Stimulated activated memory B cell treated with anti-CD40 and anti-IgM and Interleukin-4, amounts not matched to agents 10 μg/mL and 1 μg/mL and 100 μg/mL, for 72 hours (primary cell): ENCODE results near the gene SIRT4.
A peak's percentile ranks its signal among the peaks of the same experiment; 100 is the strongest.
"Not testable (repeated sequence)": the region's sequence is repeated elsewhere in the genome, so short reads cannot be mapped to it uniquely, and the experiment has no call there.

Source experiments
- ATAC-seq: fragments of 150-1000 bp; cut with Tn5 transposase; 2 replicates; pipeline ENCODE4 v1.10.0; 2021
- H3K27ac Mint-ChIP-seq: one replicate; pipeline ENCODE4 v1.8.0; 2022; ENCODE audit warnings: mild to moderate bottlenecking, mixed read lengths
- H3K27me3 Mint-ChIP-seq: one replicate; pipeline ENCODE4 v1.8.0; 2022; ENCODE audit warnings: mixed read lengths
- H3K36me3 Mint-ChIP-seq: one replicate; pipeline ENCODE4 v1.8.0; 2022; ENCODE audit warnings: mixed read lengths
- H3K4me1 Mint-ChIP-seq: one replicate; pipeline ENCODE4 v1.8.0; 2022; ENCODE audit warnings: mixed read lengths
- H3K4me3 Mint-ChIP-seq: one replicate; pipeline ENCODE4 v1.8.0; 2022; ENCODE audit warnings: mild to moderate bottlenecking, moderate library complexity, mixed read lengths
- H3K9me3 Mint-ChIP-seq: one replicate; pipeline ENCODE4 v1.8.0; 2022; ENCODE audit warnings: mixed read lengths

The SIRT4 gene, protein sequence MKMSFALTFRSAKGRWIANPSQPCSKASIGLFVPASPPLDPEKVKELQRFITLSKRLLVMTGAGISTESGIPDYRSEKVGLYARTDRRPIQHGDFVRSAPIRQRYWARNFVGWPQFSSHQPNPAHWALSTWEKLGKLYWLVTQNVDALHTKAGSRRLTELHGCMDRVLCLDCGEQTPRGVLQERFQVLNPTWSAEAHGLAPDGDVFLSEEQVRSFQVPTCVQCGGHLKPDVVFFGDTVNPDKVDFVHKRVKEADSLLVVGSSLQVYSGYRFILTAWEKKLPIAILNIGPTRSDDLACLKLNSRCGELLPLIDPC

DNA sequence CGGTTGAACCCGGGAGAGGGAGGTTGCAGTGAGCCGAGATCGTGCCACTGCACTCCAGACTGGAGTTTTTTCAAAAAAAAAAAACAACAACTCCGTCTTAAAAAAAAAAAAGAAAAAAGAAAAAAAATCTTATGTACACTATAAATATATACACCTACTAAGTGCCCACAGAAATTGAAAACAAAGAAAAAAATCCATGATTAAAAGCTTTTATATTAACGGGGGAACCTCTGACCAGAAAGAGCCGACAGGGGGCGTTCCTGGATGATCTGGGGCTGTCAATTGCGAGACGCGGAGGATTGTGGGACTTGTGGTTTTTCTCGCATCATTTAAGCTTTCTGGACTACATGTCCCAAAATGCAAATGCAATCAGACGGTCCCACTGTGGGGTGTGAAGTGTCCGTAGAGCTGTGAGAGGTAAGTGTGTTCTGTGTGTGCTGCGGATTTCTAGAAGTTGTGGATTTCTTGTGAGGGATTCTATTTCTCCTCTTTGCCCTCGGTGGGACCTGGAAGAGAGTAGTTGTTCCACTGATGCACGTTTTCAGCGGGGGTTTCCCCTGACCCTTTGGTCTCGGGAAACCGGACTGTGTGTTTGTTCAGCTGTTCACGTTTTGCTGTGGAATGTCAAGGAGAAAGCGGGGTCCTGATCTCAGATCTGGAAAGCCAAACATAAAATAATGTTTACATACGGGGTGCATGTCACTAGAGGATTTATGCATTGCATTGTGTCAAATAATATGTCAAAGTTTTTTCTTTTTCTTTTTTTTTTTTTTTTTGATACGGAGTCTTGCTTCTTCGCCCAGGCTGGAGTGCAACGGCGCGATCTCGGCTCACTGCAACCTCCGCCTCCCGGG lies at the start of gene SIRT4:
SIRT4 (plus strand) TSS at position 360 of the 854 bp plus-strand sequence. CDS start 1,241 bp downstream, outside the sequence.
- Mint-ChIP-seq H3K27me3 (no peaks in the 10 kb centered on the region), H3K36me3 (no peaks in the 10 kb centered on the region), H3K4me3 (peak within 1 kb of the TSS; percentile 86), H3K9me3 (no peaks in the 10 kb centered on the region), H3K27ac (peak within 1 kb of the TSS; percentile 76), H3K4me1 (peaks cover 11% of the 10 kb centered on the region)
- peak; percentile 100 for ATAC-seq

DNA sequence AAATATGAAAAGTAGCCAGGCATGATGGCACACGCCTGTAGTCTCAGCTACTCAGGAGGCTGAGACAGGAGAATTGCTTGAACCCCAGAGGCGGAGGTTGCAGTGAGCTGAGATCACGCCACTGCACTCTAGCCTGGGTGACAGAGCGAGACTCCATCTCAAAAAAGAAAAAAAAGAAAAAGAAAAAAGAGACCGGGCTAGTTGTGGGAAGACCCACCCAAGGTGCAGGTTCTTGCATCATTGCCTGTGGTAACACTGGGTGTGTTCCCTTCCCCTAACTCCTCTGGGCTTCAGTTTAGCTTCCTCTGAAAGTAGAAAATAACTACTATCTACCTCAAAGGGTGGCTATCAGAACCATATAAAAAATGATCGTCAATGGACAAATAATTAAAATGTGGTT lies 48.8 kb upstream of the SIRT4 start:
- Mint-ChIP-seq H3K4me1 (peaks cover 42% of the 10 kb centered on the region), H3K4me3 (peak overlapping the region; percentile 58), H3K27me3 (peaks cover 77% of the 10 kb centered on the region)
- not testable (repeated sequence) for H3K27ac Mint-ChIP-seq, H3K36me3 Mint-ChIP-seq, H3K9me3 Mint-ChIP-seq
- ATAC-seq, result peak; percentile 49

DNA sequence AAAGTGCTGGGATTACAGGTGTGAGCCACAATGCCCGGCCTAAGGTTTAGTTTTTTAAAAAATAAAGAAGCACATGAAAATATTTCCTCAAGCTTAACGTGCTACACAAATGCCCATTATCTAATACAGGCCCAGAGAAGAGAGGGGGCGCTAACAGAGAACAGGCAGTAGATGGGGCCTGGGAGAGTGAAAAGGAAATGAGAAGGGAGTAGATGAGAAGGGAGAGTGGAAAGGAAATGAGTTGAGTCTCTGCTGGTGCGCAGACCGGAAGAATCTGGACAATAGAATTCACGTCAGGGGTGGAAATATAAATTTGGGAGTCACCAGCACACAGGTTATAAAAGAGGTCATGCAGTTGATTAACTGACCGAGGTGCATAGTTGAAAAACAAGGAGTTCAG lies 47.3 kb upstream of the SIRT4 start:
- no peaks in the 10 kb centered on the region for H3K9me3 Mint-ChIP-seq
- no peak overlapping the region for H3K4me3 Mint-ChIP-seq
- H3K27me3 Mint-ChIP-seq, result peaks cover 65% of the 10 kb centered on the region
- no peaks in the 10 kb centered on the region for H3K36me3 Mint-ChIP-seq
- ATAC-seq, result no peak
- peaks cover 33% of the 10 kb centered on the region for H3K4me1 Mint-ChIP-seq
- no peak overlapping the region for H3K27ac Mint-ChIP-seq

DNA sequence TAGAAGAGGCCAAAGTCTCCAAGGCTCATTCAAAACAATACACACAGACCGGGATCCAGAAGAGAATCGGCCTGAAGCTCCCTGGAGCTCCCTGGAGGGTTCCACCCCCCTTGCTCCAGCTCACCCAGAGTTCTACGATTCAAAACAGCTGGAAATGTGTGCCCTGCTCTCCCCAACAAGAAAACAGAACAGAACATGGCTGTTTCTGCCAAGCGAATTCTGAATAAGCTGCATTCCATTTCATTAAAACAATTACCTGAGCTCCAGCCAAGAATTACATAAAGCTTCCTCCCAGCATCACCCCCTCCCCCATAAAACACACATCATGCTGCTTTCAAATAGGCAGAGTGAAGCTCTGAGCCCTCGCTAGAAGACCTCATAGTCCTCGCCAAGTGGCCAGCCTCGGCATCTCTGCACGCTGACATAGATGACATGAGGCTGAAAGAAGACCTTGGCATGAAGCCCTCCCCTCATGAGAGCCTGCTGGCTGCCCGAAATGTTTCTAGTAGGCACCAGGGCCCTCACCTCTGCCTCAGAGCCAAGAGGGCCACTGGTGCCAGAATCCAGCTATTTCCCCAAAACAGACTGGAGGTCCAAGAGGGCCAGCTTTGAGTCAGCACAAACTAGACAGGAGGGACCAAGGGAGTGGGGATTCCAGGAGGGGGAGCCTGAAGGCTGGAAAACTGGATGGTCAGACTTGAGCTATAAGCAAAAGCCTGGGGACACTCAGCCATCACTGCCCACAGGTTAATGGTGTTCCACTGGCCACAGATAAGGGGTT lies 44.9 kb upstream of the SIRT4 start:
- no peak overlapping the region for H3K4me3 Mint-ChIP-seq
- ATAC-seq, result no peak
- H3K27ac Mint-ChIP-seq, result no peak overlapping the region
- peaks cover 14% of the 10 kb centered on the region for H3K4me1 Mint-ChIP-seq
- H3K36me3 Mint-ChIP-seq, result no peaks in the 10 kb centered on the region
- H3K27me3 Mint-ChIP-seq, result peaks cover 63% of the 10 kb centered on the region
- no peaks in the 10 kb centered on the region for H3K9me3 Mint-ChIP-seq

DNA sequence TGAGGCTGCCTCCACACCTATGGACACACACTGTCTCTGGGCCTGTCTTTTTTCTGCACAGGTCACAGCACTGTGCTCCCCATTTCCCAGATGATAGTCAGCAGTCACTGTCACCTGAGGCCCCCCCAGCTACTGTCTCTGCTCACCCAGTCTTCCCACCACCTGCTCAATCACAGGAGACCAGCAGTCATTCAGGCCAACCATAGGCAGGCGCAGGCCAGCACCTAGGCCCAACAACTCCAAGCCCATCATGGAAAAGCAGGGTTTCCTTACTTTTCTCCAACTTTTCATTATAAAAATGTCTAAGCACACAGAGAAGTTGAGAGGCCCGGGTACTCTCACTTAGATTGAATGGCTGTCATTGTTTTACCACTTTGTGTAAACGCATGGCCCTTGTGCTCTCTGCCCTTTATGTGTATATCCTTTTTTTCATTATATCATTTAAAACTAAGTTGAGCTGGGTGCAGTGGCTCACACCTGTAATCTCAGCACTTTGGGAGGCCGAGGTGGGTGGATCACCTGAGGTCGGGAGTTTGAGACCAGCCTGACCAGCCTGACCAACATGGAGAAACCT lies 43.7 kb upstream of the SIRT4 start:
- ATAC-seq, result no peak
- no peak overlapping the region for H3K27ac Mint-ChIP-seq
- H3K36me3 Mint-ChIP-seq, result no peaks in the 10 kb centered on the region
- H3K4me1 Mint-ChIP-seq, result peaks cover 11% of the 10 kb centered on the region
- H3K4me3 Mint-ChIP-seq, result no peak overlapping the region
- H3K27me3 Mint-ChIP-seq, result peaks cover 67% of the 10 kb centered on the region
- H3K9me3 Mint-ChIP-seq, result no peaks in the 10 kb centered on the region

DNA sequence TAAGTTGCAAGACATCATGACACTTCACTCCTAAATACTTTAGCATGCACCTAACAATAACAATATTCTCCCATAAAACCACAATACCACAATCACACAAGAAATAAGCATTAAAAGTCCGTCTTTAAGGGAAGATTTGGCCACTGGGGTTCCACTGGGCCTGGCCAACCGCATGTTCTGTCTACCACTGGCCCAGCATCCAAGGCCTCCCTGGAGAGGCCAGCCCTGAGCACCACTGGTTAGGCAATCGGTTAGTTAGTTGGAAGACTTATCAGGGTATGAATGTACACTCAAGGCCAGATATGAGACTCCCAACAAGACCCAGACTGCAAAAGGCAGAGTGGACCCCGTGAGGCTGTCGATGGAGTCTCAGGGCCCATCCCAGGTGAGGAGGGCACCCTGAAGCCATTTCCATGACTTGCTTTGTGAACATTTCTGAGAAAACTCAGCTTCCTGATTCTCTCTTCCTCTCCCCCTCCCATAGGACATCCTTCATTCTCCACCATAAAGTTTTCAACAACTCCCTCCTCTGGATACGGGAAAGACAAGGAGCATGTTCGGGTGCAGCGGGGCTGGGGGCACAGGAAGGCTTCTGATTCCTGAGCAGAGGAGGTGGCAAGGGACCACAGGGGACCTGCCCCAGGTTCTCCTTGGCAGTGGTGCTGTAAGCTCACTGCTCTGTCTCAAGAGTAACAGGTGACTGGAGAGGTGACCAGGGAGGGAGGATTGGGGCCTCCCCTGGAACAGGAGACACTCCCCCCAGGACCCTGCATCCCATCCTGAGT lies 42.5 kb upstream of the SIRT4 start:
- no peaks in the 10 kb centered on the region for H3K9me3 Mint-ChIP-seq
- H3K36me3 Mint-ChIP-seq, result no peaks in the 10 kb centered on the region
- ATAC-seq, result no peak
- no peak overlapping the region for H3K4me3 Mint-ChIP-seq
- no peak overlapping the region for H3K27ac Mint-ChIP-seq
- H3K27me3 Mint-ChIP-seq, result peaks cover 65% of the 10 kb centered on the region
- peaks cover 10% of the 10 kb centered on the region for H3K4me1 Mint-ChIP-seq

DNA sequence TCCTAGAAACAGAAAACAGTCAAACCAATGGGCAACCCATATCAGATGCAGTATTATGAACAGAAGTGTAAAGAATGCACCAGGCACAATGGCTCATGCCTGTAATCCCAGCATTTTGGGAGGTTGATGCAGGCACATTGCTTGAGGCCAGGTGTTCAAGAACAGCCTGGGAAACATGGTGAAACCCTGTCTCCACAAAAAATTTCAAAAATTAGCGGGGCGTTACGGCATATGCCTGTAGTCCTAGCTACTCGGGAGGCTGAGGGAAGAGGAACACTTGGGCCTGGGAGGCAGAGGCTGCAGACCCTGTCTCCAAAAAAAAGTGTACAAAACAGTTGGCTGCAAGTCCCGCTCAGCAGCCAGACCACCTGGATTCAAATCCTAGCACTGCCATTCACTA lies 41.5 kb upstream of the SIRT4 start:
- Mint-ChIP-seq H3K36me3 (no peaks in the 10 kb centered on the region), H3K4me3 (no peak overlapping the region), H3K4me1 (peaks cover 16% of the 10 kb centered on the region), H3K27me3 (peaks cover 62% of the 10 kb centered on the region), H3K27ac (no peak overlapping the region), H3K9me3 (no peaks in the 10 kb centered on the region)
- ATAC-seq, result no peak

DNA sequence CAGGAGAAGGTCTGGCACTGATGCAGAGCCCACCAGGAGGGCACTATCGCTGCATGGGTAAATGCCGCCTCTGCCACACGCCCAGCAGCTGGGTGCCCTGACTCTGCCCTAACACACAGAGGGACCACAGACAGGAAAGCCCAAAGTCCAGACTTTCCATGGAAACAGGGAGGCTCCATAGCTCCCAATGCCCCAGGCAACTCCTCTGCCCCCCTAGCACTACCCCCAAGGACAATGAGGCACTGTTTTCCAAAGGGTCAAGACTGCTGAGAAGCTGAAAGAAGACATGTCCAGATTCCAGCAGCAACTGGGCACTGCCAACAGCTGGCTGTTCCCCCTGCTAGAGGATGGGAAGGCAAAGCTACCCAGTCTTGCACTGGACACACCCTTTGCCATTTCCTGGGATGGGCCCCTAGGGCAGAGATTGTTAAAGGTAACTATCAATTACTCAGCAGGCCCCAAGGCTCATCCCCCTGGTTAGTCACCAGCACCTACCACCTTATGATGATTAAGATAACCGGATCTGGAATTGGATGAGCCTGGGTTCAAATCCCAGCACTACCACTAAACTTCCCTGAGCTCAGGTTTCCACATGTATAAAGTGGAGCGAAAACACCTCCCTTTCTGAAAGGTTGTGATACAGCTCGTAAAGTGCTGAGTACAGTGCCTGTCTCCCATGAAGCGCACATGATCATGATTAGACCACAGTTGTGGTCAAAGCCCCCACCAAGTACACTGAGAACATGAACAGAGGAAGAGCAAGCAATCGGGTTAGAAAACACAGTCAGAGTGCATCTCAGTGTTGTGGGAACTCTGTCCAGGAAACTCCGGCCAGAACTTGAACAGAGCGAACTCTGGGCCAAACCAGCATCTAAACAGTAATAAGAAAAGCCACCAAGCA lies 39.9 kb upstream of the SIRT4 start:
- H3K4me3 Mint-ChIP-seq, result no peak overlapping the region
- peaks cover 54% of the 10 kb centered on the region for H3K27me3 Mint-ChIP-seq
- no peak overlapping the region for H3K27ac Mint-ChIP-seq
- H3K36me3 Mint-ChIP-seq, result no peaks in the 10 kb centered on the region
- peaks cover 23% of the 10 kb centered on the region for H3K4me1 Mint-ChIP-seq
- H3K9me3 Mint-ChIP-seq, result no peaks in the 10 kb centered on the region
- ATAC-seq, result no peak

DNA sequence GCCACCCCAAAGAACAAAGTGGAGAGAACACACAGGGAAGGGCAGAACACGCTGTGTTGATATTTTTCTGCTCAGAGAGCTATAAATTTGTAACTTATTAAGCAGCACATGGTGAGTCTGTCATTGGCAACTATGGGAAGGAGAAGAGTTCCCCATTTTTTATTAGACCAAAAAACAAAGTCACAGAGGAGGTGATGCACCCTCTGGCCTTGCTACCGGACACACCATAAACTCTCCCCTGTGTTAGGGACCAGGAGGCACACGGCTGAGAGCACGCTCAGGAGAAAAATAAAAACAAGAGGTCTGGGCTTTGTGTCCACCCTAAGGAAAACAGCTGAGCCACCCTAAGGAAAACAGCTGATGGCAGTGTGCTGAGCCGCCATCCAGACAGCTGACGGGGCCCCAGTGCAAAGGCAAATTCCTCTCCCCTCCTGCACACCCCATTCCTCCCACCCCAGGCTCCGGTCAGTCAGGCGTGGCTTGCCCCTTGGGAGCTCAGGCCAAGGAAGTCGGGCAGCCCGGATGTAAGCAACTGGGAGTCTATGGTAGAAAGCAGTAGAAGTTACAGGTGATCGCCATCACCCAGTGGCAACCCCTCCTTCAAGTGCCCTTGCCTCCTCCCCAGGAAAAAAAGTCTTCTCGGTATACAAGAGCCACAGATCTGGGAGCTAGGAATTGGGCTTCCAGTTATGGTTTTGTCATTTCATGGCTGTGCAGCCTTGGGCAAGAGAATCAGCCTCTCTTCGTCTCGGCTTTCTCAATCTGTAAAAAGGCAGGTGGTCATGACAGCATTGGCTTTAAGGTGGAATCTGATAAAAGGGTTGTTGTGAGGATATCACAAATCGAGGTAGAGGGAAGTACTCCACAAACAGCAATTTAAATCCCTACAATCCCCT lies 39.0 kb upstream of the SIRT4 start:
- no peak for ATAC-seq
- H3K27me3 Mint-ChIP-seq, result peaks cover 49% of the 10 kb centered on the region
- H3K27ac Mint-ChIP-seq, result no peak overlapping the region
- no peaks in the 10 kb centered on the region for H3K36me3 Mint-ChIP-seq
- H3K4me1 Mint-ChIP-seq, result peaks cover 23% of the 10 kb centered on the region
- no peaks in the 10 kb centered on the region for H3K9me3 Mint-ChIP-seq
- no peak overlapping the region for H3K4me3 Mint-ChIP-seq

DNA sequence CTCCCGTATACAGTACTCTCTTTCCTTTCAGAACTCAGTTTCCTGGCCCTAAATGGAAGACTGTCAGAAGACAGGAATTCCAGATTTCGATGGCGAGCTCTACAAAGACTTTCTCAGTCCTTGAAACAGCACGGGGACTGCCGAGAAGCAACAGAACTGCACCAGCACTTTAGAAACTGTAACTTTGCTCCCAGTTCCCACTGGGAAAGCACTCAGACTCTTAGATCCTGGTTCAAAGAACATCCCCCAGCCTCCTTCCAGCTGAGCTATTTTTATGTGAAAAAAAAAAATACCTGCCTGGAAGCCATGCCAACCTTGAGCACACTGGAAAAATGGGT lies 38.4 kb upstream of the SIRT4 start:
- no peaks in the 10 kb centered on the region for H3K36me3 Mint-ChIP-seq
- H3K4me1 Mint-ChIP-seq, result peaks cover 23% of the 10 kb centered on the region

DNA sequence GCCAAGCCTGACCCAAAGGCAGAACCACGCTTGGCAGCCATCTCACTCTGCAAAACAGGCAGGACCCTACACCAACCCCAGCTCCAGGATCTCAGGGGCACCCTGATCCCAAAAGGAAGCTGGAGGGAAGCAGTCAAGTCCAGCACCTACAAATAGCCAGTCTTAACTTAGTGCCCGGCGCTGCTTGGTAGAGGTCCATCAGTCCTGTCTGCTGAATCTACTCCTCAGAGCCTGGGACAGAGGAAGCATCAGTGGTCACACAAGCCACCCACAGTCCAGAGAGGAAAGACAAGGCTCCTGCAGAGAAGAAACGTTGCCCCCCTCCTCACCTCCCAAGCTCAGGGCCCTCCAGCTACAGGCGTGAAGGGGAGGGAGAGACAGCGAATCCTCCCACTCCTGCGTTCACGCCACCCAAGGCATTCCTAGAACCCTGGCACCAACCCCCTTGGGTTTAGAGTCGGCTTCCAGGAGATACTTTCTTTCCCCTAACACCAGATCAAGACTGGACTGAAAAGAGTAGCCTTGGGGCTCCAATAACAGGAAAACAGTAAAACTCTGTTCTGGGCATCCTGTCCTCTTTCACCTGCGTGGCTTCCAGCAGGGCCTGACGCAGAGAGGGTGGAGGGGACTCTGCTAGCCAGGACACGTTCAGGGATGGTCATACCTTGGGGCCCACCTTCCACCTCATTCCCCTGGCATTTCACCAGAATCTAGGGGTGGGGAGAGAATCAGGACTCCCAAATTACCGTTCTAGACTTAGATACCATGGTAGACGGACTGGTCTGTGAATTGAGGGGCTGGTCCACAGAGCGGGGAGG lies 37.8 kb upstream of the SIRT4 start:
- peaks cover 60% of the 10 kb centered on the region for H3K27me3 Mint-ChIP-seq

More for the DNA sequence above, 38.4 kb upstream of the SIRT4 start:
- no peak for ATAC-seq
- H3K27me3 Mint-ChIP-seq, result peaks cover 56% of the 10 kb centered on the region
- no peak overlapping the region for H3K27ac Mint-ChIP-seq
- no peak overlapping the region for H3K4me3 Mint-ChIP-seq
- no peaks in the 10 kb centered on the region for H3K9me3 Mint-ChIP-seq

DNA sequence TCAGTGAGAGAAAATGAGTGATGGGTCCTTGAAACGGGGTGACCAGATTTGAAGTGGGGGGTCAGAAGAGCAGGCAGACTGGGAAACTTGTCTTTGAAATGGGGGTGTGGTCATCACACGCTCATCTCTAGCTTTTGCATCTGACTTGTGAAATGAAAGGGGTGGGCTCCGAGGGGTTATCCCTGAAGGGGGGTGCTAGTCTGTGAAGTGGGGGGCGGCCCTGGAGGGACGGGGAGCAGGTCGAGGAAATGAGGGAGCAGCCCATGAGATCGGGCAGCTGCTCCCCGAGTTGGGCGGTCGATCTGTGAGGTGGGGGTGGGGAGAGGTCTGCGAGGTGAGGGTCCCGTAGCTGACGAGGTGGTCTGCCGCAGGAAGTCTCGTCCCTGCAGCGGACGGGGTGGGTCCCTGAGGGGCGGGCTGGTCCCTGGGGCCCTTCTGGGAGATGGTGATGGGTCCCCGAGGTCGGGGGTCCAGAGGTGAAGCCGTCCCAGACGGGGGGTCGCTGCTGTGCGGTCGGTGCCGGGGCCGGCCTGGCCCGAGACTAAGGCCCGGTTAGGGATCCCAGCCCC lies 37.1 kb upstream of the SIRT4 start:
- peak overlapping the region; percentile 73 for H3K4me3 Mint-ChIP-seq
- H3K36me3 Mint-ChIP-seq, result no peaks in the 10 kb centered on the region
- H3K27me3 Mint-ChIP-seq, result peaks cover 55% of the 10 kb centered on the region
- peaks cover 23% of the 10 kb centered on the region for H3K4me1 Mint-ChIP-seq
- H3K9me3 Mint-ChIP-seq, result no peaks in the 10 kb centered on the region
- H3K27ac Mint-ChIP-seq, result peak overlapping the region; percentile 50
- ATAC-seq, result peak; percentile 54

More for the DNA sequence above, 37.8 kb upstream of the SIRT4 start:
- ATAC-seq, result no peak
- Mint-ChIP-seq H3K36me3 (no peaks in the 10 kb centered on the region), H3K9me3 (no peaks in the 10 kb centered on the region), H3K27ac (peak overlapping the region; percentile 50), H3K4me1 (peaks cover 23% of the 10 kb centered on the region), H3K4me3 (peak overlapping the region; percentile 73)
